Measurements from ENCODE around the gene TDRD6.

TDRD6 gene

DNA sequence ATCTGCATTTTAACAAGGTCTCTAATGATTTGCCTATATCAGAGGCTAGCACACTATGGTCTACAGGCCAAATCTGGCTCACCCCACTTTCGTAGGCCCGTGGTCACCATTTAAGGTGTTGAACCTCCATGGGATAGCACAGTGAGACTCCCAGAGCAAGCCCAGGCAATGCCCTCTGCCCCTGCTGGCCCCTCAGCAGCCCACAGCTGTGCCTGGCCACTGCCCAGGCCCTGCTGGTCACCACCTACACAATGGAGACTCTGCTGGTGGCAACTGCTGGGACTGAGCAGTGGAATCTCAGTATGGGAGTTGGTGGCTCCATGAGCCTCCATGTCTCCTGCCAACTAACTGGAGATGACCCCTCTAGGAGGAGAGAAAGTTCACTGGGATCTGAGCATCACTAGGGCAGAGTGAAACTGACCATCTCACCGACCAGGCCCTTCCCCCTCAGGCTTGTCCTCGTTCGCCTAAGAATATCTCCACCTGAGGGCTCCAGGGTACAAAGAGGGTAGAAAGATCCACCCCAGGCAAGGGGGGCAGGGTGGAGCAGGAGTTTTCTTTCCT lies 61.3 kb downstream of the TDRD6 start:
- no peak for DNase-seq

GRCh38 chr6:46749731-46750130 lies 62.0 kb downstream of the TDRD6 start:
- DNase-seq = no peak

DNA sequence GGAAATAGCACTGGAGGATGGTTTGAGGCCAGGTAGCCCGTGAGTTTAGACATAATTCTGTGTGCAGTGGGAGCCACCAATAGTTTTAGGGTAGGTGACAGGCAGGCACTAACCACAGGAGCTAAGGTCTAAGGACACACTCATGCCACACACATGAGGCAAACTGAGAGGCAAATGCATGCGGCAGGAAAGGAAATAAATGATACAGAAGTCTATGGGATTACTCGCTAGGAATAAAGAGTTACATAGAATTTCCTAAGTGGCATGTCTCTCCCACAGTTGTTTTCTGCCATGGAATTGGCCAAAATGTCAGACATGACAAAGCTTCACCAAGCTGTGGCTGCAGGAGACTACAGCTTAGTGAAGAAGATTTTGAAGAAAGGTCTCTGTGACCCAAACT lies 64.0 kb downstream of the TDRD6 start:
- no peak for DNase-seq
